Activated T-cell treated with anti-CD3 and anti-CD28 coated beads, Interleukin-2, amount 50 U/mL, for 4 hours (primary cell): Measurements from ENCODE around the gene POLE4. TPM values are rescaled to one million over a fixed set of nuclear protein-coding genes. Genes with fewer than 3 reads are reported as not detected.

ENCODE experiments used
- ATAC-seq, 2 donors: fragments of 200-7000 bp; cut with Tn5 transposase; one replicate each; pipeline ENCODE4 v1.10.0; 2021
- DNase-seq: peaks from one replicate; pipeline ENCODE4 v3.0.0-alpha.2; 2020
- H3K27me3 Mint-ChIP-seq: one replicate; pipeline ENCODE4 v1.8.0; 2021; ENCODE audit warnings: low read depth, mixed read lengths
- H3K36me3 Mint-ChIP-seq: one replicate; pipeline ENCODE4 v1.8.0; 2022; ENCODE audit warnings: mixed read lengths; ENCODE audit not compliant: insufficient read depth
- H3K4me1 Mint-ChIP-seq: one replicate; pipeline ENCODE4 v1.8.0; 2021; ENCODE audit warnings: low read depth, mixed read lengths
- H3K4me3 Mint-ChIP-seq: one replicate; pipeline ENCODE4 v1.8.0; 2021; ENCODE audit warnings: mild to moderate bottlenecking, moderate library complexity, mixed read lengths
- H3K9me3 Mint-ChIP-seq: one replicate; pipeline ENCODE4 v1.8.0; 2021; ENCODE audit warnings: mixed read lengths
- total RNA-seq, 3 donors: library from RNA; stranded (reverse); gene quantifications; one replicate each; pipeline ENCODE4 v1.2.1, GENCODE V29; 2021

The POLE4 gene
- total RNA-seq, 3 donors from 2014 or later, result 72.3 to 101 (median 80.1) TPM

DNA sequence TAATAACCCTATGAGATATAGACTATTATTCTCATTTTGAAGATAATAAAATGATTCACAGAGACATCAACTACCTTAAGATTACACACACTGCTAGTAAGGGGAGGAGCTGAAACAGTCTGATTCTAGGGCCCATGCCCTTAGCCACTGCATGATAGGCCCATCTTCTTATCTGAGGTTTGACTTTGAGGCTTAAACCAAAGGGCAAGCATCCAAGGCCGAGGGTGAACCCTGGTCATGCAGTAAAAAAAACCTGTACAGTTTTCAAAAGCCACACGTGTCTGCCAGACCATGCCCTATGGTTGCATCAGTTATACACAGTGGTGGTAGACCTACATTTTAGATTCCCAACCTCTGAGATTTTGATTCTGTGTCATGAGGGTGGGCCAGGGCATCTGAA is 44.8 kb downstream of the POLE4 start:
- no peak for ATAC-seq
- H3K27me3 Mint-ChIP-seq, result no peaks in the 10 kb centered on the region
- peaks cover 17% of the 10 kb centered on the region for H3K36me3 Mint-ChIP-seq
- H3K4me1 Mint-ChIP-seq, result no peaks in the 10 kb centered on the region
- H3K9me3 Mint-ChIP-seq, result no peaks in the 10 kb centered on the region
- DNase-seq, result no peak
- H3K4me3 Mint-ChIP-seq, result no peak overlapping the region

GRCh38 chr2:75003773-75004172 is 45.3 kb downstream of the POLE4 start:
- DNase-seq (no peak), ATAC-seq (no peak)
- Mint-ChIP-seq H3K9me3 (no peaks in the 10 kb centered on the region), H3K36me3 (peaks cover 19% of the 10 kb centered on the region), H3K4me1 (no peaks in the 10 kb centered on the region), H3K4me3 (no peak overlapping the region), H3K27me3 (no peaks in the 10 kb centered on the region)

GRCh38 chr2:75006041-75006440 is 47.6 kb downstream of the POLE4 start:
- H3K27me3 Mint-ChIP-seq, result no peaks in the 10 kb centered on the region
- no peaks in the 10 kb centered on the region for H3K4me1 Mint-ChIP-seq
- no peak for DNase-seq
- no peak for ATAC-seq
- H3K4me3 Mint-ChIP-seq, result no peak overlapping the region
- peaks cover 21% of the 10 kb centered on the region for H3K36me3 Mint-ChIP-seq
- no peaks in the 10 kb centered on the region for H3K9me3 Mint-ChIP-seq

DNA sequence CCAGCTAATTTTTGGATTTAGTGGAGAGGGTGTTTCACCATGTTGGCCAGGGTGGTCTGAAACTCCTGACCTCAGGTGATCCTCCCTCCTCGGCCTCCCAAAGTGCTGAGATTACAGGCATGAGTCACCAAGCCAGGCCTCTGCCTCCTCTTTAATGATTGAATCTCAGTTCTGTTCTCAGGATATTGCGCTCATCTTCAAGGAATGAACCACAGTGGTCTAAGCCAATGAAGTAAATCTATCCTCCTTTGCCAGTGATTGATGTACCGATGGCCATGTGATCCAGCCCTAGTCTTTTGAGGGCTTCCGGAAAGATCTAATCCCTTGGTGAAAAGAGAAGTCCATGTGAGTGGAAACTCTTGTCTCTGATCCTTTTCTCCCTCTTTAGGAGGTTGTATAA is 48.6 kb downstream of the POLE4 start:
- DNase-seq (no peak), ATAC-seq (no peak)
- H3K4me1 Mint-ChIP-seq, result no peaks in the 10 kb centered on the region
- no peaks in the 10 kb centered on the region for H3K9me3 Mint-ChIP-seq
- no peaks in the 10 kb centered on the region for H3K27me3 Mint-ChIP-seq
- H3K4me3 Mint-ChIP-seq, result no peak overlapping the region
- H3K36me3 Mint-ChIP-seq, result peaks cover 21% of the 10 kb centered on the region

DNA sequence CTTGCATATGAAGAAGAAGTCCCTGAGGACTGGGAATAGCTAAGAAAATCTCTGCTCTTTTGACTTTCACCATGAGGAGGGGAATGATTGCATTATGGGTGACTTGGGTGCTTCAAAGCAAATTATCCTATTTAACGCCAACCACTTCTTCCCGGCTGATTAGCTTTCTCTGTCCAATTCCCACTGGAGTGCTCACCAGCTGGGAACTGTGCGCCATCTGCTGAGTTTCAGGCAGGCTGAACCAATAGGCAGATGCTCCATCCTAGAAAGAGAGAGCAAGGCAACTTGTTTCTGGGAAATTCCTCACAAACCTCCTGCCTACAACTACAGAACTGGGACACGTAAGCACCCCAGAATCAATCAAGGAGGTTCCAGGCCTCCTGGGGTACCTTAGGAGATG is 49.4 kb downstream of the POLE4 start:
- Mint-ChIP-seq H3K4me1 (no peaks in the 10 kb centered on the region), H3K27me3 (no peaks in the 10 kb centered on the region), H3K9me3 (no peaks in the 10 kb centered on the region), H3K4me3 (no peak overlapping the region), H3K36me3 (peaks cover 21% of the 10 kb centered on the region)
- DNase-seq (no peak), ATAC-seq (no peak)

DNA sequence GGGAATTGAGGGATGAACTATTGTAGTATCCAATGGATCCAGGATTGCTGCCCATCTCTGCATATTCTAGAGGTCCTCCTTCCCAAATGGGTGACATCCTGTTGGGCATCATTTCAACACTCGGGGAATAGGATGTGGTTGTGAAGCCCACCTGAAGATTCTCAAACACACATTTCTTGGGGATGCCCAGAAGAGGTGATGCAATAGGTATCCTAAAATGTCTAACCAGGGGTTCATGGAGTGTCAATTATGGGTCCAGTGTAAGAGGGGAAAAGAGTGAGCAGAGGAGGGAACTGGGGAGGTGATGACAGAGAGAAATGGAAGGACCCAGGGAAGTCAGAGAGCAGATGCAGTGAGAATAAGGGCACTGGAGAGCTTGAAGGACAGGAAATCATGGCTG is 52.1 kb downstream of the POLE4 start:
- DNase-seq, result no peak
- H3K27me3 Mint-ChIP-seq, result no peaks in the 10 kb centered on the region
- H3K4me3 Mint-ChIP-seq, result no peak overlapping the region
- no peak for ATAC-seq
- H3K9me3 Mint-ChIP-seq, result peaks cover 5% of the 10 kb centered on the region
- no peaks in the 10 kb centered on the region for H3K4me1 Mint-ChIP-seq
- H3K36me3 Mint-ChIP-seq, result peaks cover 19% of the 10 kb centered on the region

DNA sequence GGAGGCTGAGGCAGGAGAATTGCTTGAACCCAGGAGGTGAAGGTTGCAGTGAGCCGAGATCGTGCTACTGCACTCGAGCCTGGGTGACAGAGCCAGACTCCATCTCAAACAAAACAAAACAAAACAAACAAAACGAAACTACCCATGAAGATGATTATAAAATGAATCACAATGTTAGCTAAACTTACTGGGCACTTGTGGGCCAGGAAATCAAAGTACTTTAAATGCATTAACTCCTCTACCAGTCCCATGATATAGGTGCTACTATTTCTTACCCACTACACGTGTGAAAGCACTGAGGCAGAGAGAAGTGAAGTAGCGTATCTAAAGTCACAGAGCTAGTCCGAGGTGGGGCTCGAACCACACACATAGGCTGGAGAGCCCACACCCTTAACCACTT is 53.6 kb downstream of the POLE4 start:
- Mint-ChIP-seq H3K36me3 (peaks cover 14% of the 10 kb centered on the region), H3K27me3 (no peaks in the 10 kb centered on the region), H3K4me1 (no peaks in the 10 kb centered on the region), H3K9me3 (peaks cover 5% of the 10 kb centered on the region), H3K4me3 (no peak overlapping the region)
- no peak for DNase-seq
- ATAC-seq, result no peak

GRCh38 chr2:75018162-75018561 is 59.7 kb downstream of the POLE4 start:
- Mint-ChIP-seq H3K36me3 (no peaks in the 10 kb centered on the region), H3K27me3 (no peaks in the 10 kb centered on the region)
- no peak for ATAC-seq

More at GRCh38 chr2:75018162-75018561, 59.7 kb downstream of the POLE4 start:
- Mint-ChIP-seq H3K4me3 (no peak overlapping the region), H3K4me1 (no peaks in the 10 kb centered on the region), H3K9me3 (peaks cover 8% of the 10 kb centered on the region)
- DNase-seq, result no peak

Other genes with a start within 250 kb of the POLE4 start
- gene HK2, start 124.5 kb upstream of the POLE4 start, total RNA-seq, result 100 to 1,000 TPM; 108 to 111 (median 110) TPM
- gene TACR1, start 240.9 kb downstream of the POLE4 start, total RNA-seq, result not detected